ENCODE measurements around the gene PRDM11. TPM values are rescaled to one million over a fixed set of nuclear protein-coding genes. Genes with fewer than 3 reads are reported as not detected.

Gene PRDM11
- total RNA-seq, 2 experiments from 2014 or later: 0.61 to 0.94 TPM

- no peak overlapping the region for H3K4me3 Mint-ChIP-seq
- H3K36me3 Mint-ChIP-seq (ENCODE audit: low read depth): no peaks in the 10 kb centered on the region
- intact Hi-C loops (cut with DNase I, micrococcal nuclease): no loop called here
- no peak overlapping the region for H3K27ac Mint-ChIP-seq
- H3K9me3 Mint-ChIP-seq (ENCODE audit: low read depth): no peaks in the 10 kb centered on the region
- peaks cover 13% of the 10 kb centered on the region for H3K4me1 Mint-ChIP-seq
- DNase-seq (no peak), ATAC-seq (no peak)
- H3K27me3 Mint-ChIP-seq: no peaks in the 10 kb centered on the region
- POLR2A ChIA-PET: no interaction called here
- CTCF ChIA-PET: interaction anchor here (0.6 to 1.4 kb wide), 3 partner anchors 16 to 207 kb away, joined by 3 to 4 read pairs (median 3); no protein-coding TSS in a partner anchor
Observed at GRCh38 chr11:45150943-45151342, 4.5 kb downstream of the PRDM11 start.

GRCh38 chr11:45151362-45151982, 5.0 kb downstream of the PRDM11 start:
- intact Hi-C loops (cut with DNase I, micrococcal nuclease): no loop called here
- H3K27ac Mint-ChIP-seq: no peak overlapping the region
- POLR2A ChIA-PET: no interaction called here
- H3K36me3 Mint-ChIP-seq (ENCODE audit: low read depth): no peaks in the 10 kb centered on the region
- H3K4me3 Mint-ChIP-seq: no peak overlapping the region
- H3K27me3 Mint-ChIP-seq: no peaks in the 10 kb centered on the region
- no peaks in the 10 kb centered on the region for H3K9me3 Mint-ChIP-seq (ENCODE audit: low read depth)
- no peak for ATAC-seq
- H3K4me1 Mint-ChIP-seq: peaks cover 13% of the 10 kb centered on the region
- DNase-seq: no peak
- CTCF ChIA-PET: interaction anchor here (0.6 to 1.4 kb wide), 3 partner anchors 15 to 206 kb away, joined by 3 to 4 read pairs (median 3); no protein-coding TSS in a partner anchor

GRCh38 chr11:45152740-45153595, 6.5 kb downstream of the PRDM11 start:
- no peaks in the 10 kb centered on the region for H3K36me3 Mint-ChIP-seq (ENCODE audit: low read depth)
- DNase-seq (no peak), ATAC-seq (no peak)
- no peak overlapping the region for H3K27ac Mint-ChIP-seq
- no peak overlapping the region for H3K4me3 Mint-ChIP-seq
- H3K27me3 Mint-ChIP-seq: no peaks in the 10 kb centered on the region
- H3K4me1 Mint-ChIP-seq: peaks cover 8% of the 10 kb centered on the region
- intact Hi-C loops (cut with DNase I, micrococcal nuclease): no loop called here
- ChIA-PET POLR2A (interaction anchor here (0.6 kb wide), 1 partner anchor 432 kb away, joined by 3 read pairs; no protein-coding TSS in a partner anchor), CTCF (no interaction called here)
- H3K9me3 Mint-ChIP-seq (ENCODE audit: low read depth): no peaks in the 10 kb centered on the region

GRCh38 chr11:45154276-45154675, 7.8 kb downstream of the PRDM11 start:
- no peak for ATAC-seq
- CTCF ChIA-PET: interaction anchor here (1.4 kb wide), 1 partner anchor 45 kb away, joined by 3 read pairs; no protein-coding TSS in a partner anchor

GRCh38 chr11:45155058-45155551, 8.7 kb downstream of the PRDM11 start:
- intact Hi-C loops (cut with DNase I, micrococcal nuclease): no loop called here
- Mint-ChIP-seq H3K9me3 (ENCODE audit: low read depth) (no peaks in the 10 kb centered on the region), H3K27me3 (no peaks in the 10 kb centered on the region), H3K4me3 (no peak overlapping the region), H3K27ac (no peak overlapping the region), H3K36me3 (ENCODE audit: low read depth) (no peaks in the 10 kb centered on the region), H3K4me1 (no peaks in the 10 kb centered on the region)
- ChIA-PET POLR2A (no interaction called here), CTCF (interaction anchor here (1.4 kb wide), 2 partner anchors 46 to 178 kb away, joined by 3 read pairs; no protein-coding TSS in a partner anchor)
- no peak for ATAC-seq
- DNase-seq: no peak

More at GRCh38 chr11:45154276-45154675, 7.8 kb downstream of the PRDM11 start:
- no peaks in the 10 kb centered on the region for H3K36me3 Mint-ChIP-seq (ENCODE audit: low read depth)
- POLR2A ChIA-PET: no interaction called here
- intact Hi-C loops (cut with DNase I, micrococcal nuclease): no loop called here
- DNase-seq: no peak
- H3K4me3 Mint-ChIP-seq: no peak overlapping the region
- no peaks in the 10 kb centered on the region for H3K27me3 Mint-ChIP-seq
- H3K9me3 Mint-ChIP-seq (ENCODE audit: low read depth): no peaks in the 10 kb centered on the region
- no peaks in the 10 kb centered on the region for H3K4me1 Mint-ChIP-seq
- H3K27ac Mint-ChIP-seq: no peak overlapping the region

GRCh38 chr11:45155627-45156180, 9.3 kb downstream of the PRDM11 start:
- Mint-ChIP-seq H3K4me1 (no peaks in the 10 kb centered on the region), H3K4me3 (no peak overlapping the region), H3K27ac (no peak overlapping the region), H3K27me3 (no peaks in the 10 kb centered on the region), H3K9me3 (ENCODE audit: low read depth) (no peaks in the 10 kb centered on the region), H3K36me3 (ENCODE audit: low read depth) (no peaks in the 10 kb centered on the region)
- DNase-seq (no peak), ATAC-seq (no peak)
- intact Hi-C loops (cut with DNase I, micrococcal nuclease): no loop called here
- POLR2A ChIA-PET: no interaction called here
- CTCF ChIA-PET: interaction anchor here (1.4 kb wide), 2 partner anchors 47 to 178 kb away, joined by 3 read pairs; no protein-coding TSS in a partner anchor

- ATAC-seq (no peak), DNase-seq (no peak)
- Mint-ChIP-seq H3K36me3 (ENCODE audit: low read depth) (no peaks in the 10 kb centered on the region), H3K4me1 (no peaks in the 10 kb centered on the region), H3K9me3 (ENCODE audit: low read depth) (no peaks in the 10 kb centered on the region), H3K27ac (no peak overlapping the region), H3K4me3 (no peak overlapping the region), H3K27me3 (no peaks in the 10 kb centered on the region)
- ChIA-PET CTCF (interaction anchor here (0.5 to 1.4 kb wide), 2 partner anchors 29 to 177 kb away, joined by 3 read pairs; no protein-coding TSS in a partner anchor), POLR2A (no interaction called here)
- intact Hi-C loops (cut with DNase I, micrococcal nuclease): no loop called here
Observed at GRCh38 chr11:45156201-45156600, 9.8 kb downstream of the PRDM11 start.

- Mint-ChIP-seq H3K4me1 (no peaks in the 10 kb centered on the region), H3K9me3 (ENCODE audit: low read depth) (no peaks in the 10 kb centered on the region), H3K27ac (no peak overlapping the region), H3K36me3 (ENCODE audit: low read depth) (no peaks in the 10 kb centered on the region), H3K27me3 (no peaks in the 10 kb centered on the region), H3K4me3 (no peak overlapping the region)
- ChIA-PET POLR2A (no interaction called here), CTCF (interaction anchor here (0.5 kb wide), 1 partner anchor 28 kb away, joined by 3 read pairs; no protein-coding TSS in a partner anchor)
- ATAC-seq (no peak), DNase-seq (no peak)
- intact Hi-C loops (cut with DNase I, micrococcal nuclease): no loop called here
Observed at GRCh38 chr11:45156741-45157140, 10.3 kb downstream of the PRDM11 start.

GRCh38 chr11:45157247-45158209, 11.1 kb downstream of the PRDM11 start:
- ChIA-PET CTCF (no interaction called here), POLR2A (no interaction called here)
- Mint-ChIP-seq H3K4me1 (no peaks in the 10 kb centered on the region), H3K27ac (no peak overlapping the region), H3K4me3 (no peak overlapping the region), H3K27me3 (no peaks in the 10 kb centered on the region), H3K36me3 (ENCODE audit: low read depth) (no peaks in the 10 kb centered on the region), H3K9me3 (ENCODE audit: low read depth) (no peaks in the 10 kb centered on the region)
- ATAC-seq (no peak), DNase-seq (no peak)
- intact Hi-C loops (cut with DNase I, micrococcal nuclease): no loop called here

- ATAC-seq: no peak
- no peak overlapping the region for H3K27ac Mint-ChIP-seq
Observed at GRCh38 chr11:45158210-45158731, 11.8 kb downstream of the PRDM11 start.

More at GRCh38 chr11:45158210-45158731, 11.8 kb downstream of the PRDM11 start:
- H3K4me1 Mint-ChIP-seq: no peaks in the 10 kb centered on the region
- no peaks in the 10 kb centered on the region for H3K9me3 Mint-ChIP-seq (ENCODE audit: low read depth)
- no peak for DNase-seq
- no peaks in the 10 kb centered on the region for H3K27me3 Mint-ChIP-seq
- CTCF ChIA-PET: interaction anchor here (0.6 kb wide), 1 partner anchor 30 kb away, joined by 4 read pairs; no protein-coding TSS in a partner anchor
- intact Hi-C loops (cut with DNase I, micrococcal nuclease): no loop called here
- POLR2A ChIA-PET: no interaction called here
- H3K36me3 Mint-ChIP-seq (ENCODE audit: low read depth): no peaks in the 10 kb centered on the region
- no peak overlapping the region for H3K4me3 Mint-ChIP-seq
